ENCODE results near the gene RAB20.
A peak's percentile ranks its signal among the peaks of the same experiment; 100 is the strongest.
"Not testable (repeated sequence)": the region's sequence is repeated elsewhere in the genome, so short reads cannot be mapped to it uniquely, and the experiment has no call there.

Gene RAB20

DNA sequence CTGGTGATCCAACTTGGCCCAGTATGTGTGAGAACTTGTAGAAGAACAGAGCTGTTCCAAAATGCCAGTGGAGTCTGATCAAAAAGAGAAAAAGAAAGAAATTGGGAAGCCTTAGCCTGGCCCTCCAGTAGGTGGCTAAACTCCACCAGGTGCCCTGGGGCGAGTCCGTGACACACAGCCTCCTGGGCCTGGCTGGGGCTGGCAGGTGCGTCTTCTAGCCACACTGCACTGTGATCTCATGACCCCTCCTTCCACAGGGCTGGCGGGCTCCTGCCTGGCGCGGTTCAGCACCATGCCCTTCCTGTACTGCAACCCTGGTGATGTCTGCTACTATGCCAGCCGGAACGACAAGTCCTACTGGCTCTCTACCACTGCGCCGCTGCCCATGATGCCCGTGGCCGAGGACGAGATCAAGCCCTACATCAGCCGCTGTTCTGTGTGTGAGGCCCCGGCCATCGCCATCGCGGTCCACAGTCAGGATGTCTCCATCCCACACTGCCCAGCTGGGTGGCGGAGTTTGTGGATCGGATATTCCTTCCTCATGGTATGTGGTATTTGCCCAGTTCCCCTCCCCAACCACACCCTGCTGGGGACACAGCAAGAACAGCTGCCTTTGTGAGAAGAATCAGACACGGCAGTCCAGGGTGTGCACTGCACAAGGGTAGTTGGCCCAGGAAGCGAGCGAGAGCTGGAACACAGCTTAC, 53.7 kb downstream of the RAB20 start:
- DNase-seq (ENCODE audit: low spot score), result no peak

DNA sequence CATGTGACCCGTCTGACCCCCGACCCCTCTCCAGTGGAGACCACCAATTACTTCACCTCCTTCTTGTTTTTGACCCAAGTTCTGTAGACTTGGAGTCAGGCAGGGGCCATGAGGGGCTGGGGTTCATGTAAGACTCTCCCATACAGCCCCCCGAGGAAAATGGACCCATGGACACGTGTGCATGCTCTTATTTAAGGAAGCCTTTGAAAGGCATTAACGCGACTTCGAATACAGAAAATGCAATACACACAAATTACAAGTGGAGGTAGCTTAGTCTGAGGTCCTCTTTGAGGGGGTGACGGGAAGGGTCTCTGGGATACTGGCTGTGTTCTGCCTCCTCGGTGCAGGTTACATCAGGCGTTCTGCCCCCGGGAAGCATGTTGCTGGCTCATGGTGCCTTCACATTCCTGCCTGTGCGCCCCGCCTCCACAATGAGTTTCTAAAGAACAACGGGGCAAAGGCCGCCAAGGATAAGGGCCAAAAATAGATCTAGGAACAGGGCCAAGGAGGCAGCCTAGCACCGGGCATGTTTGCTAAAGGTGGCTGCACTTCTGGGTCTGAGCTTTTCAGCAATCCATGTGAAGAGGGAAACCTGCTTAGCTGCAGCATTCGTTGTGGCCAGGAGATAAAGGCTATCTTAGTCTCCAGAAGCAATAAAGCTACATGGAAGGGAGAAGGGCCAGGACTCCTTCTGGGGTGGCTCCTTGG, 54.5 kb downstream of the RAB20 start:
- peak; percentile 59 for DNase-seq (ENCODE audit: low spot score)

DNA sequence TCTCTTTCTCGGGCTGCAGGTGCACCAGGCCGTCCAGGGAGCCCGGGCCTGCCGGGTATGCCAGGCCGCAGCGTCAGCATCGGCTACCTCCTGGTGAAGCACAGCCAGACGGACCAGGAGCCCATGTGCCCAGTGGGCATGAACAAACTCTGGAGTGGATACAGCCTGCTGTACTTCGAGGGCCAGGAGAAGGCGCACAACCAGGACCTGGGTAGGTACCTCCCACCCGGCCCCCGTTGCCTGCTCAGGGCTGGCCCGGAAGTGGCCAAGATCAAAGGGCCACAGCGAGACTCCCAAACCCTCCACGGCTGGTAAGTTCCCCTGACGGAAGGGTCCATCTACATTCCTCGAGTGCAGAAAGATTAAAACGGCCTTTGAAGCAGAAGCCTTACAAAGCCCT, 55.1 kb downstream of the RAB20 start:
- DNase-seq (ENCODE audit: low spot score), result no peak

DNA sequence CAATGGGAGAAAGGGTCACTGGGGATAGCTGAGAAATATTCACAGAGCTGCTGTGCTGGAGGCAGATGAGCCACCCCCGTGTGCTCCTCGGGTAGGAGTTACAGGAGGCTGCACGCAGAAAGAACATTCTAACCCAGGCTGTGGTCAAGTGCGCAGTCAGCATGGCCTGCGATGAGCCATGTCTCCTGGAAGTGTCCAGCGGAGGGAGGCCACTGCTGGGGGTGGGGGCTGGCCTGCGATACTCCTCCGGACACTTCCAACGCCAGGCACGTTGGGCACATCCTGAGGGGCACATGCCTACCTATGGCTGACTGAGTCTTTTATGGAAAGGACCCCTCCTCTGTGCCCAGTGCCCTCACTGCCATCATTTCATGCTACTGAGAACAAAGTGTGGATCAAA, 55.9 kb downstream of the RAB20 start:
- no peak for DNase-seq (ENCODE audit: low spot score)

DNA sequence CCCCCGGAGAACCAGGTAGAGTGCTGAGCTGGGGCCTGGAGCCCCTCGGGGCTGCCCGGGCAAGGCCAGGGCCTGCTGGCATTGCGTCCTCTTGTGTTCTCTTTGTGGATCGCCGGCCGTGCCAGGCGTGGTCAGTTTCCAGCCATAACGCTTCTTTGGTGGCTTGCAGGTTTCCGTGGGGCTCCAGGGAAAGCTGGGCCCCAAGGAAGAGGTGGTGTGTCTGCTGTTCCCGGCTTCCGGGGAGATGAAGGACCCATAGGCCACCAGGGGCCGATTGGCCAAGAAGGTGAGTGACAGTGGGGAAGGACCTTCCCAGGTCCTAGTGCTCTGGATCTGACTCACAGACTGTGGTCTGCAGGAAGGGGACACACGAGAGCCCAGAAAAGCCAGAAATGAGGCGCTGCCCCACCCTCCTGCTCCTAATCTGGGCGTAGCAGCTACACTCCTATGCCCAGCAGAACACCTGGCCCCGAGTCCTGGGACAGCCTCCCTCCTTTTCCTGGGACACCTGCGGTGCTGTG, 57.5 kb downstream of the RAB20 start:
- no peak for DNase-seq (ENCODE audit: low spot score)

DNA sequence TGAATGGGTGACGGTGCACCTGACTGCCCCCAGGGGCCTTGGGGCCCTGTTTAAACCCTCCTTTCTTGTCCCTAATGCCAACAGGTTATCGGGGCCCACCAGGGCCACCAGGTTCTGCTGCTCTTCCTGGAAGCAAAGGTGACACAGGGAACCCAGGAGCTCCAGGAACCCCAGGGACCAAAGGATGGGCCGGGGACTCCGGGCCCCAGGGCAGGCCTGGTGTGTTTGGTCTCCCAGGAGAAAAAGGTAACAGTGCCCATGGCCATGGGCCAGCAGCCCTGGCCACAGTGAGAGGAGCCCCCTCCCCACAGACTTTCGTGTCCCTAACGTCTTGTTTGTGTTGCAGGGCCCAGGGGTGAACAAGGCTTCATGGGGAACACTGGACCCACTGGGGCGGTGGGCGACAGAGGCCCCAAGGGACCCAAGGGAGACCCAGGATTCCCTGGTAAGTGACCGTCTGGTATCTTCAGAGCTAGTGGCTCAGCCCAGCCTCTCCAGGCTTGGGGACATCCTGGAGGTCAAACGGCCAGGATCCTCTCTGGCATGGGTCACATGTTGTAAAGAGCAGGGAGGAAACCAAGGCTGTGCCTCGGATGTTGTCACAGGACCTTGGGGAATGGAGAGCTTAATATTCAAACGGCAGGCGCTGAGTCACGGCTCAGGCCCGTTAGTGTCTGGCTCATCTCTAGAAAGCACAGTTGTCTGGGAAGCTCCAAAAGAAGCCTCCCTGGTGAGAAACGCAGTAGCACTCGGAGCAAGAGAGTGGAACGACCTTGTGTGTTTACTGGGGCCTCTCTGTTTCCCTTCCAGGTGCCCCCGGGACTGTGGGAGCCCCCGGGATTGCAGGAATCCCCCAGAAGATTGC, 58.3 kb downstream of the RAB20 start:
- DNase-seq (ENCODE audit: low spot score), result peak; percentile 85

DNA sequence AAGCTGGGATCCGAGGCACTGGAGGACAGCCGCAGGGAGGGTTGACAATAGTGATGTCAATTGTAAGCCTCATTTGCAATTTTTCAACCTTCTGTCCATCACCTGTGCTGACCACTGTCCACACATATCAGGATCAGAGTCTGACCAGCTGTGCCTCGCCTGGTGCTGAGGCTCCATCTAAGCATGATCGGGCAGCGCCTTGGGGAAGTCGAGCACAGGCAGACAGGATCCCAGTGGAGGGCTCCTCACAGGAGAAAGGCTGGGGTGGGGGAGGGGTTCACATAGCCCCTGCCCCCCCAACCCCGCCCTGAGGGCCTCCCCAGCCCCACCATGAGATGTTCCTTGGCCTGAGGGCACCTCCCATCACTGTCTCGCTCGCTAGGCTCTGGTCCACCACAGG, 60.3 kb downstream of the RAB20 start:
- no peak for DNase-seq (ENCODE audit: low spot score)

DNA sequence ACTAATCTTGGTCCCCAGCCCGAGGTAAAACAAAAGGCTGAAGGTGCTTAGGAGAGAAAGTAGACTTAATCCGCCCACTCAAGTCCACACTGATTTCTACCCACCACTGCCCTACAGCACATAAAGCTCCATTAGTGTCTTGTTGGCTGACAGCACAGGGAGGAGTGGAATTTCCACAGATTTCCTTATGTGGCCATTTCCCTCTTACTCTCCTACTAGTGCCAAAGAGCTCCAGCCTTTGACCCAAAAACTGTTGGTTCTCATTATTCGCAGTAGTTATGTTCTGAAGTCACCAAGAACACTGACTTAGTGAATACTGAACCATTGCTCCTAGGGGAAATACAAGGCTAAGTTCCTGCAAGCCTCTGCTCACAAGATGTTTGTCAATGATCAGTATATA, 61.2 kb downstream of the RAB20 start:
- no peak for DNase-seq (ENCODE audit: low spot score)

DNA sequence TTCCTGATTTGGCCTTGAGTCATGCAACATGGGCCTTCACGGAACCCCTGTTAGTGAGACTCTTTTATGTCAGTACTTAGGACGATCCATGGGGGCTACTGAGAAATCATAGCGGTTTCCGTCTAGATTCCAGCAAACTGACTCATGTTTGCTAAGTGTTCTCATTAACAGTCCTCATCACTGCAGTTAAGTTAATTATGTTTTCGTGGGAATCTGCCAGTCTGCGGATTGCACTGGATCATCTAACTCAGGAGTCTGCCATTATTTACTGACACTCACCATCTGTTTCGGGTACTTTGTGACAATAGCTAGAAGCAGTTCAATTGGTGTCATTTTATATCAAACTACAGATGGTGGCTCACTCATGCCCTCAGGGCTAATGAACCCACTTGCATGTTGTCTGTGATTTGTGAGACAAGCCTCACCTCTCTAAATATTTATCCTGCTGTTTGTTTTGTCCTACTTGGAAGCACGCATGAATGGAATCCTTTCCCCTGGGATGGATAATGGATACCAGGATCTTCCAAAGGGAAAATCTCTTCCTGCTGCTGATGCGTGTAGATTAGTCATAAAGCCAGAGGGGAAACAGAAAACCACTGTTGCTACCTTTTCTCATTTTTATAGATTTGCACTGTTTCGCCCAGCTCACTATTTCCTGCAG, 61.8 kb downstream of the RAB20 start:
- peak; percentile 70 for DNase-seq (ENCODE audit: low spot score)

DNA sequence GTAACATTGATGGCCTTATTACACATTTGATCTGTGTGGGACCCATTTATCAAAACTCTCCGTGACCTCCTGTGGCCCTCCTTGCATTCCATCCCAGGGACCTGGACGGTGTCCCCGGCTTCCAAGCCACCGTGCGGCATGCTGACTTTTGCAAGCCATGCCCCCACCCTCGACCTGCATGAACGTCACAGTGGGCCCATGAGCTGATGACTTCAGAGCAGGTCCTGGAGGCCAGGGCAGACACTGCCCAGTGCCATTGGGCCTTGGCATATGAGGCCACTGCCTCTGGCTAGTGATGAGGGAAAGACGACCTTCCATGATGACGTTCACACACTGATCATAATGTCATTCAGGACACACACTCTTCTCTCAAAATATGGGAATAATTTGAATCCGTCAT, 62.8 kb downstream of the RAB20 start:
- no peak for DNase-seq (ENCODE audit: low spot score)

DNA sequence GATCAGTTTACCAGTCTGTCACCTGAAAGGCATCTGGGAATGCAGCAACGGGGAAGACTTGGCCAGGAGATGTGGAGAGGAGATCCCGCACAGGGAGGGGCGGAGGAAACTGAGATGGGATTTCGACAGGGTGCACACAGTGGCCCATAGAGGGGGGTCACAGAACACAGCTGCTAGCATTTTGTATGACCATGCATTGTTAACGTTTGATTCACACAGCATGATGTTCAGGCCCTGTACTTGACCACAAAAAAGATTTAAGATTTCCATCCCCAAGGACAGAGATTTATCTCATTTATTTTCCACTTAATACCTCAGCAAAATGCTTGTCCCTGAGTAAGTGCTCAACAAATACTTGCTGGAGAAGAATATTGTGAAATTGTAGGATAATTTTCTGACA, 63.2 kb downstream of the RAB20 start:
- DNase-seq (ENCODE audit: low spot score), result no peak

DNA sequence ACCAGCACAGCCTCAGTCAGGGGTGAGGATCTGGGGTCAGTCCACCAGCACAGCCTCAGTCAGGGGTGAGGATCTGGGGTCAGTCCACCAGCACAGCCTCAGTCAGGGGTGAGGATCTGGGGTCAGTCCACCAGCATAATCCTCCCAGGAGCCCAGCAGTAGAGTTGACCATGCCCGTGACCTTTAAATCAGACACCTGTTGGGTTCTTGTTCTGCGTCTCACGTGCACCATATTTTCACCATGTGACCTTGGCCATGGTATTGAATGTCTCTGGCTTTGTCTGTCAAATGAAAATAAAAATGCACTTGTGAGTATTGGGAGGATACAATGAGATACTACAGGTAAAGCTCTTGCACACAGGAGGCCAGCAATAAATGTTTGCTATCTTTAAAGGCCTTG, 63.6 kb downstream of the RAB20 start:
- not testable (repeated sequence) for DNase-seq (ENCODE audit: low spot score)

DNA sequence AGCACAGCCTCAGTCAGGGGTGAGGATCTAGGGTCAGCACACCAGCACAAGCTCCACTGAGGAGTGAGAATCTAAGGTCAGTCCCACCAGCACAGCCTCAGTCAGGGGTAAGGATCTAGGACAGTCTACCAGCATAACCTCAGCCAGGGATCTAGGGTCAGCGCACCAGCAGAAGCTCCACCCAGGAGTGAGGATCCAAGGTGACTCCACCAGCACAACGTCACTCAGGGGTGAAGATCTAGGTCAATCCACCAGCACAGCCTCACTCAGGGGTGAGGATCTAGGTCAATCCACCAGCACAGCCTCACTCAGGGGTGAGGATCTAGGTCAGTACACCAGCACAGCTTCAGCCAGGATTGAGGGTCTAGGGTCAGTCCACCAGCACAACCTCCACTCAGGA, 64.5 kb downstream of the RAB20 start:
- DNase-seq (ENCODE audit: low spot score), result no peak

DNA sequence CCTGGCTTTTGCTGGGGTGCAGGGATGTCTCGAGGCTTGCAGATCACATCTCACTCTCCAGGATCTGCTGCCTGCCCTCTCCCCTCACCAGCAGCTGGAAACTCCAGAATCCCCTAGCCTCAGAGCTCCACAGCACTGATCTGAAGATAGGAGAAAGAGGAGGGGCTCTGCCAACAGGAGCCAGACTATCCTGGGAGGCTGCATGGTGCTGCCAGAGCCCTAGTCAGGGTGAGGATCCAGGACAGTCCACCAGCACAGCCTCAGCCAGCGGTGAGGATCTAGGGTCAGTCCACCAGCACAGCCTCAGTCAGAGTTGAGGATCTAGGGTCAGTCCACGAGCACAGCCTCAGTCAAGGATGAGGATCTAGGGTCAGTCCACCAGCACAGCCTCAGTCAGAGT, 65.2 kb downstream of the RAB20 start:
- DNase-seq (ENCODE audit: low spot score), result no peak

DNA sequence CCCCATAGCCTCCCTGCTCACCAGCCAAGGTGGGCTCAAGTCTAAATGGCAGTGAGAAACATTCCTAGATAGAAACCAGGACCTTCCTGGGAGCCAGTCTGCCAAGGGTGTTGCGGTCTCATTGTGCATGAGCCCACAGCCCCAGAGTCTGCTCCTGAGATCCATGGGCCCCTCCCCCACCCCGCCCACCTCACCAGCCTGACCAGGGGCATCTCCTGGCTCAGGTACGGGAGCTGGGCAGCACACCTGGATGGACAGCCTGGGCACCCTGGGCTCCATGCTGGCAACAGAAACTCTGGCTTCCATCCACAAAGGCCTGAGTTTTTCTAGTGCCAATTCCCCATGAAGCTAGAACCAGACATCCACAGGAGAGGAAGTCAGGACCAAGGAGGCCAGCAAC, 65.6 kb downstream of the RAB20 start:
- DNase-seq (ENCODE audit: low spot score), result no peak

DNA sequence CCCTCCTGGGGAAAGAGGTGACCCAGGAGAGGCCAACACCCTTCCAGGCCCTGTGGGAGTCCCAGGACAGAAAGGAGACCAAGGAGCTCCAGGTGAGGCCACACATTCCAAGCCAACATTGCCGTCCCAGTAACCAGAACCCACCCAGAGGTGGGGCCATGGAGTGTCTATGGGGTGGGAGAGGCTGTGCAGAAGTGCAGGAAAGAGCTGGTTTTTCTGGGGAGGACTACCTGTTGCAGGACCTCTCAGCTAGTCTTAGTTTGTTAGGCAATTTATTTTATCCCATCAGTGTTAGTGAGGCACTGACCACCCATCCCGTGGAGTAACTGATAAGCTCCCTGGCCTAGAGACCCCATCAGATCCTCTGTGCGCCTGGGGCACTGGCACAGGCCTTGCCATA, 66.1 kb downstream of the RAB20 start:
- DNase-seq (ENCODE audit: low spot score), result no peak

DNA sequence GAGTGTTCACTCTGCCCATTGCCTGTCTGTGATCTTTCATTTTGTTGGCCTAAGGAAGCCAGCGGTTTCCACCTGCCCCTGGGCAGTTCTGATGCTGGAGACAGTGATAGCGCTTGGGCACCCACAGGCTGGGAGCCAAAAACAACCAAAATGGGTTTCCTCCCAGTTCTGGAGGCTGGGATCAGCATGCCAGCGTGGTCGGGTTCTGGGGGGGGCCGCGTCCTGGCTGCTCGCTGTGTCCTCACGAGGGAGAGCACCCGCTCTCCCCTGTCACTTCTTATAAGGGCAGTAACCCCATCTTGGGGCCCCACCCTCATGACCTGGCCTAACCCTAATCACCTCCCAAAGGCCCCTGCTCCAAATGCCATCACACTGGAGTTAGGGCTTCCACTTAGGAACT, 67.9 kb downstream of the RAB20 start:
- DNase-seq (ENCODE audit: low spot score), result no peak

DNA sequence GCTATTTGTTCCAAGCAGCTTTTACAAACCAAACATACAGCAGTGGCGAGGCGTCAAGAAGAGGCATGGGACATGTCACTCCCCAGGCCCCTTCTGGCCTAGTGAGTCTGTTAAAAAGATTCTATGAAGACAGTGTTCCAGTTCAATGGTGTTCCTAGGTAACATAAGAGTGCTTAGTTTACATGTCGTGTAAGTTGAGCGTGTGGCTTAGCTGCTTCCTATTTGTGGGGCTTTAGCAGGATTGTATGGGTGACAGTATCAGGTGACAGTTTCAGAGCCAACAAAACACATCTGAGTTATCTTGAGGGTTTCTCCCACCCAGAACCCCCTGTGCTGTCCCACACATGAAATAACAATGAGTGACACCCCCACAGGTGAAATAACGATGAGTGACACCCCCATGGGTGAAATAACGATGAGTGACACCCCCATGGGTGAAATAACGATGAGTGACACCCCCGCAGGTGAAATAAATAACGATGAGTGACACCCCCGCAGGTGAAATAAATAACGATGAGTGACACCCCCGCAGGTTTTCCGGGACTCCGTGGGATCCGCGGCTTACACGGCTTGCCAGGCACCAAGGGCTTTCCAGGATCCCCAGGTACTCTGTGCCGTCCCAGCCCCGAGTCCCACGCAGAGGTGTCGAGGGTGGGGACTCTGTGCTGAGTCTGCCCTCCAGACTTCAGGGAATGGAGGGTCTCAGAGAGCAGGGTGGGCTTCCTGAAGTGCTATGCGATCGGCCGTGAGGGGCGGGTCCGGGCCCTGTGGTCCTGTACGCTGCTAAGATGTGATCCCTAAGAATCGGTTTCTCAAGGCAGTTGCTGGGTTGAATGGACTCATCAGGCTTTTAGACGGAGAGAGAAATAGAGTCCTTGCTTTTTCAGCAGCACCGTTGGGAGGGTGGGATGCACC, 68.6 kb downstream of the RAB20 start:
- DNase-seq (ENCODE audit: low spot score), result no peak

DNA sequence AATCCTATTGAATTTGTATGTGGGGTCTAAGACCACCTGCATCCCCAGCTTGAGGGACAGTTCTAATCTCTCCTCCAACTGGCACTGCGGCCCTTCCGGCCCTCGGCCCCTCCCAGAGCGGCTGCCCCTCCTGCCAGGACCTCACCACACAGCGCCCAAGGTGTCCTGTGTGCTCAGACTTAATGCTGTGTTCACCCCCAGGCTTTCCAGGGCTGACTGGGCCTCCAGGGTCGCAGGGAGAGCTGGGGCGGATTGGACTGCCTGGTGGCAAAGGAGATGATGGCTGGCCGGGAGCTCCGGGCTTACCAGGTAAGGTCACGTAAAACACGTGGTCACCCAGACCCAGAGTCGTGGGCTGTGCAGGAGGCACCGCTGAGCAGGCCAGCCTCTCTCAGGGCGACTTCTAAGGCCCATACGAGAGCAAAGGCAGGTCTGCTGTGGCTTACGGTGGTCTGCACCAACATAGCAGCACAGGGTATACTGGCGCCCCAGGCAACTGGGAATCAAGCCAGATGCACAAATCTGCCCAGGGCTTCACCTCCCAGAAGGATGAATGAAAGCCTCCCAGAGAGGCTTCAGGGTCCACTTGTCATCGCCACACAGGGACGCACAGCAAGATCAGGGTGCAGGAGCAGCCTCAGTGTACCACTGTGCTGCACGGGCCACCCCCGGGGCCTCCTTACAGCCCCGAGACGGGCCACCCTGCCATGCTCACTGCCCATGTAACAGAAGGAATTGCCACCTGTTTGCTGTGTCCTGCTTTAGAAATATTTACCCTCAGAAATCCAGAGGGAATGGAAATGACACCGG, 69.4 kb downstream of the RAB20 start:
- DNase-seq (ENCODE audit: low spot score), result no peak
